HTR-8/SVneo (cell line): Measurements from ENCODE around the gene IL32.
A peak's percentile ranks its signal among the peaks of the same experiment; 100 is the strongest.

ENCODE experiments used
- DNase-seq: peaks from one replicate; pipeline ENCODE4 v3.0.0; 2011; ENCODE audit warnings: low spot score, mixed read lengths; ENCODE audit not compliant: insufficient read length
- FAIRE-seq: peaks from 2 replicates; lab custom pipeline; 2011; peaks lifted over from hg19 to GRCh38; lab: Jason Lieb, UNC

IL32 gene

GRCh38 chr16:3027489-3027795 is 38.0 kb upstream of the IL32 start:
- no peak for FAIRE-seq
- no peak for DNase-seq

GRCh38 chr16:3027983-3028715 is 37.3 kb upstream of the IL32 start:
- DNase-seq (peak; percentile 84), FAIRE-seq (peak; percentile 95)

- FAIRE-seq = no peak
- DNase-seq = no peak
These were observed 36.6 kb upstream of the IL32 start for GRCh38 chr16:3028716-3029319.

- FAIRE-seq (no peak), DNase-seq (no peak)
These were observed 35.8 kb upstream of the IL32 start for GRCh38 chr16:3029491-3030221.

GRCh38 chr16:3030222-3031212 is 34.9 kb upstream of the IL32 start:
- FAIRE-seq (no peak), DNase-seq (no peak)

GRCh38 chr16:3032624-3033023 is 32.8 kb upstream of the IL32 start:
- FAIRE-seq (no peak), DNase-seq (no peak)

- no peak for DNase-seq
- FAIRE-seq = no peak
These were observed 30.0 kb upstream of the IL32 start for GRCh38 chr16:3035289-3035971.

- FAIRE-seq (no peak), DNase-seq (no peak)
These were observed 29.3 kb upstream of the IL32 start for GRCh38 chr16:3035972-3036725.

- DNase-seq = no peak
- FAIRE-seq = no peak
These were observed 28.6 kb upstream of the IL32 start, which contains the start of gene BICDL2 for GRCh38 chr16:3036726-3037315. Gene BICDL2 (minus strand): TSS chr16:3036944. CDS start chr16:3035496, 1,448 bp downstream.

- no peak for DNase-seq
- FAIRE-seq = no peak
These were observed 27.2 kb upstream of the IL32 start for GRCh38 chr16:3038256-3038655.

GRCh38 chr16:3038896-3039295 is 26.5 kb upstream of the IL32 start:
- FAIRE-seq = no peak

GRCh38 chr16:3042376-3042775 is 23.1 kb upstream of the IL32 start:
- DNase-seq (no peak), FAIRE-seq (no peak)

More at GRCh38 chr16:3038896-3039295, 26.5 kb upstream of the IL32 start:
- no peak for DNase-seq

GRCh38 chr16:3044708-3045107 is 20.7 kb upstream of the IL32 start:
- no peak for FAIRE-seq

GRCh38 chr16:3045758-3046640 is 19.4 kb upstream of the IL32 start, which contains the start of gene MMP25:
Gene MMP25 (plus strand): TSS chr16:3046561. CDS start chr16:3046918, 357 bp downstream.
- peak; percentile 31 for DNase-seq
- no peak for FAIRE-seq

More at GRCh38 chr16:3044708-3045107, 20.7 kb upstream of the IL32 start:
- no peak for DNase-seq

GRCh38 chr16:3046641-3047386 is 18.6 kb upstream of the IL32 start:
- no peak for FAIRE-seq

GRCh38 chr16:3047387-3047720 is 18.1 kb upstream of the IL32 start:
- no peak for FAIRE-seq

More at GRCh38 chr16:3046641-3047386, 18.6 kb upstream of the IL32 start:
- DNase-seq = no peak

More at GRCh38 chr16:3047387-3047720, 18.1 kb upstream of the IL32 start:
- no peak for DNase-seq
